SK-N-SH treated with all-trans-retinoic acid at 6 μM for 48 hours (cell line): ENCODE results near the gene ERICH4.

Experiments
- ISL1 ChIP-seq: fragments of 250-450 bp; sonication (Bioruptor Pico); IDR thresholded peaks from 2 replicates; pipeline ENCODE4 v2.1.2; 2022; ENCODE audit warnings: mild to moderate bottlenecking, moderate library complexity
- RARB ChIP-seq: fragments of 250-450 bp; sonication (Bioruptor Pico); IDR thresholded peaks from 2 replicates; pipeline ENCODE4 v1.8.0; 2021; ENCODE audit warnings: mild to moderate bottlenecking, moderate library complexity
- ZFP3 ChIP-seq: fragments of 250-450 bp; sonication (Bioruptor Pico); IDR thresholded peaks from 2 replicates; pipeline ENCODE4 v1.5.0; 2020; ENCODE audit warnings: mild to moderate bottlenecking, moderate library complexity
- TF ChIP-seq, protein P1 (sequence below): fragments of 250-450 bp; sonication (Bioruptor Pico); IDR thresholded peaks from 2 replicates; pipeline ENCODE4 v1.8.0; 2020; ENCODE audit warnings: mild to moderate bottlenecking, moderate library complexity, borderline replicate concordance

DNA sequence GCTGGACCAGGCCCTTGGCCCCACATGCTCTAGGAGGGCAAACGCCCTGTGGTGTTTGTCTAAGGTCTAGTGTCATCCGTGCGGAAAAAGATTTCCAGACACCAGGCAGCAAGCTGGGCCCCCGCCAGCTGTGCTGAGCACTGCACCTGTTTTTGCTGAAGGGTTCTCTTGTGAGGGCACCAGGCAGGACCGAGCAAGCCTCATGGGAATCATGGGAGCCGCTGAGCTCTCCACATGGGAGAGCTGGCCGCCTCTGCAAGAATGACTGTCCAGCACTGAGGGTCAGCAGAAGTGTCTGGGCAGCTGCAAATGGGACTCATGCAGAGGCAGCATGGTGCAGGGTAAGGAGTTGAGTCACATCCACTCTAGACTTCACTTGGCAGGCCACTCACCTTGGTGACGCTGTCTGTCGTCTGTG, 27.8 kb upstream of the ERICH4 start:
- TF ChIP-seq, protein P1, sequence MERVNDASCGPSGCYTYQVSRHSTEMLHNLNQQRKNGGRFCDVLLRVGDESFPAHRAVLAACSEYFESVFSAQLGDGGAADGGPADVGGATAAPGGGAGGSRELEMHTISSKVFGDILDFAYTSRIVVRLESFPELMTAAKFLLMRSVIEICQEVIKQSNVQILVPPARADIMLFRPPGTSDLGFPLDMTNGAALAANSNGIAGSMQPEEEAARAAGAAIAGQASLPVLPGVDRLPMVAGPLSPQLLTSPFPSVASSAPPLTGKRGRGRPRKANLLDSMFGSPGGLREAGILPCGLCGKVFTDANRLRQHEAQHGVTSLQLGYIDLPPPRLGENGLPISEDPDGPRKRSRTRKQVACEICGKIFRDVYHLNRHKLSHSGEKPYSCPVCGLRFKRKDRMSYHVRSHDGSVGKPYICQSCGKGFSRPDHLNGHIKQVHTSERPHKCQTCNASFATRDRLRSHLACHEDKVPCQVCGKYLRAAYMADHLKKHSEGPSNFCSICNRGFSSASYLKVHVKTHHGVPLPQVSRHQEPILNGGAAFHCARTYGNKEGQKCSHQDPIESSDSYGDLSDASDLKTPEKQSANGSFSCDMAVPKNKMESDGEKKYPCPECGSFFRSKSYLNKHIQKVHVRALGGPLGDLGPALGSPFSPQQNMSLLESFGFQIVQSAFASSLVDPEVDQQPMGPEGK (CRISPR knock-in tag) = no peak
- no peak for TF ChIP-seq ZFP3 (CRISPR knock-in tag)
- TF ChIP-seq ISL1 (CRISPR knock-in tag) = no peak
- no peak for TF ChIP-seq RARB (CRISPR knock-in tag)
